Measurements from ENCODE around the gene ITSN2.

DNA sequence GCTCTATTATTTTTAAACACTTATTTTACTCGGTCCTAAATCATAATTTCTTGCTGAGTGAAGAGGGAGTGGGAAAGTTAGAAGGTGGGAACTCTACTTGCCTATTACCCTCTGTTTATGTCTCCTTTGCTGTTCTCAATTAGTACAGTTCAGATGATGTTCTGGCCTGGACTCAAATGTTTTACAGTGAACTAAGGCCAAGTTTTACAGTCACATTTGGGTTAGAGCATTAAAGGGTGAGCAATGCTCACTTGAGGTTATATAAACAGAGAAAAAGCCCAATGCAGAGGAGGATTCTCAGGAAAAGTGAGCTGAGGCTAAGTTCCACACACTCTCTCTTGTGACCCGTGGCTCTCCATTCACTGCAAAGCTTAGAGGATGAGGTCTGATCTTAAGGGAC lies 52.4 kb downstream of the ITSN2 start:
- TF ChIP-seq POLR2AphosphoS5 (IDR thresholded peaks at IDR 0.05; ENCODE audit: low read depth, low read length) (no peak), POLR2A (IDR thresholded peaks at IDR 0.05; ENCODE audit: low read depth, low read length) (no peak), POU2F2 (IDR thresholded peaks at IDR 0.05; ENCODE audit: low read depth, low read length) (no peak), TAF1 (IDR thresholded peaks at IDR 0.05; ENCODE audit: low read depth, low read length) (no peak)
